Endothelial cell of coronary artery (primary cell): Measurements from ENCODE around the gene EDA2R. TPM values are rescaled to one million over a fixed set of nuclear protein-coding genes. Genes with fewer than 3 reads are reported as not detected.

Experiments
- total RNA-seq: library from RNA; depleted of rRNA; stranded (reverse); fragments of >200 nt; gene quantifications from 2 replicates; pipeline ENCODE4 v1.2.3, GENCODE V29; 2014

The EDA2R gene
- total RNA-seq = 6.3 and 7.8 TPM in 2 replicates

DNA sequence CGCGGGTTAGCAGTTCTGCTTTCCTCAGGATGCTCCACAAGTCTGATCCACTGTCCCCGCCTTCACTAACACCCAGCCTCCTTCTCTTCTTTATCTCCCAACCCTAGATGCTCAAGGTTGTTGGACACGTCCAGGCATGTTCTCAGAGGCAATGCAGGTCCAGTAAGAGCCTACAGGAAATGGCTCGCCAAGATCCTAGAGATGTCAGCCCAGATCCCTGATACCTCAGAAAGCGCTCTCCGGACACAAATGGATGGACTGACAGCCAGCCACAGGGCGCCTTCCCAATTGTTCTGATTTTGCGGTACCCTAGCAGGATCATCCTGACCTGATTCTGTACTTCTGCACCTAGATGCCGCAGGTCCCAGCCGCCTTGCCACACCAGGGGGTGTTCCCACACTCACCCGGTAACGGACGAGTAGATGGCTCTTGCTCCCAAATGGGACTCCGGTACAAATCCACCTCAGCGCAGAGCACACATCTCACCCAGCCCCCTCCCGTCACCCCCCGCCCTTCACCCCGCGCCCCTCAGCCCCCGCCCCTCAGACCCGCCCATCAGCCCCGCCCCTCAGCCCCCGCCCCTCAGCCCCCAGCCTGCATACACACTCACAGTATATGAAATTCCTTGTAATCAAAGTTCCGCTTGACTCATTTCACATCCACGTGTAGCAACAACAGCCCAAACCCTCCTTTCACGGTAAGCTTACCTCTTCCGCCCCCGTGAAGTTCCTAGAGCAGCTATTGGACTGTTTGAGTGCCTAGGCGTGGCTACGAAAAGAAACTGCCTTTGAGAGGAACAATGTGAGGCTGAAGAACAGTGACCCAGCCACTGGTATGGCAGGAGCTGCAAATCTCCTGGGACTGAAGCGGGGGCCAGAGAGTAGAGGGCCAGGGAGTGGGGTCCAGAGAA, at the start of gene EDA2R:
Gene EDA2R, minus strand, starts transcription at position 488 of the 910 bp plus-strand sequence. CDS start 23,058 bp downstream, outside the sequence.

